Measurements from ENCODE around the gene CRMP1.

The CRMP1 gene

DNA sequence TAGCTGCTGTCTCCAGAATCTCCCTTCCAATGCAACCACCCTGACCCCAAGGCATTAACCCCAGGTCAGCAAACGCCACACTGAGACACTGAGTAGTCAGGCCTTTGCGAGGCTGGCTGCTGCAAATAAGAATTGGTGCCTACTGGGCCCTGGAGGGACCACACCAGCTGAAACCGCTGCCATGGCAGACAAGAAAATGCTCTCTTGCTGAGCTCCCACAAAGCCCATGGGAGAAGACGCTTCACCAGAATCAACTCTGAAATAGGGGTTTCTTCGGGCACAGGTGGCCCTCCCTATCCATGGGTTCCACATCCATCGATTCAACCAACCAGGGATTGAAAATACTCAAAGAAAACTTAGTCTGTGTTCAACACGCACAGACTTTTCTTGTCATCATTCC, 26.7 kb upstream of the CRMP1 start:
- no peak for DNase-seq (ENCODE audit: low spot score)

DNA sequence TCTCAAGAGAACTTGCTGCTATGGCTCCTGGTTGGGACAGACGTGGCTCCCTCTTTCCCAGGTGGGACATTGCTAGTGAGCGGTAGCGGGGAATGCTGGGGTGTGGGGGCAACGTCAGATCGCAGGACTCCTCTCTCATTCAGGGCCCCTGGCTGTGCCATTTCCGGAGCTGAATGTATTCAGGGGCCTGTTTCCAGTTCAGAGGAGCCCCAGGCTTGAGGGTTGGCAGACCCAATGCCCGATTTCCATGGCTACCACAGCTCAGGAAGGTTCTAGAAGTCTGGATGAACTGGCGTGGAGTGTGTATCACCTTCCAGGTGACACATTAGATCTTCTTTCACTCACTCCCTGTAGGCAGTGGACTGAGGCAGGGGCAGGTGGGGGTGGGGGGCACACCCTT, 26.2 kb upstream of the CRMP1 start:
- DNase-seq (ENCODE audit: low spot score) = no peak

DNA sequence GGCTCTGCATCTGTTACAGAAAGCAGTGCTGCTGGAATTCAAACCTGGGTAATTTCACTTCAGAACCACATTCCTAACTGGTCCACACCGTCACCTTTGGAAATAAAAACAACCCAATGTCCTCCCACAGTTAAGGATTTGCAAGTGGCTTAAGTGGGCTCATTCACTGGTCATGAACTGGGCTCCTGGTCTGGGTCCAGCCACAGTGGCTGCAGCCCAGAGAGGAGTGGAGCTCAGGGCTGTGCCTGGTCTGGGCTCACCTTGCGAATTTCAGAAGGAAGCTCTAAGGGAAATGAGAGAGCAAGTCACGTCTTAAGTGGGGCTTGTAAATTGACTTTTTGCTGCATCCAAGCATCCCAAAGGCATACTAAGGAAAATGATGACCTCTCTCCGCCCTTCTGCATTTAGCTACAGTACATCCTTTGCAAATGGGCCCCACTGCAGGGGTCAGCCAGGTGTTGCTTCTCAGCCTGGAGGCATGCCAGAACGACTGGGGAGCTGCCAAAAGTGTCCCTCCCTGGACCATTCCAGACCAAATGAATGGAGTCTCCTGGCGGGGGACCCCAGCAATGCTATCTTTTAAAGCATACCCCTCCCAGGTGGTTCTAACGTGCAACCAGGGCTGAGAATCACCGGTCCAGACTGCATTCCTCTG, 25.6 kb upstream of the CRMP1 start:
- no peak for DNase-seq (ENCODE audit: low spot score)

DNA sequence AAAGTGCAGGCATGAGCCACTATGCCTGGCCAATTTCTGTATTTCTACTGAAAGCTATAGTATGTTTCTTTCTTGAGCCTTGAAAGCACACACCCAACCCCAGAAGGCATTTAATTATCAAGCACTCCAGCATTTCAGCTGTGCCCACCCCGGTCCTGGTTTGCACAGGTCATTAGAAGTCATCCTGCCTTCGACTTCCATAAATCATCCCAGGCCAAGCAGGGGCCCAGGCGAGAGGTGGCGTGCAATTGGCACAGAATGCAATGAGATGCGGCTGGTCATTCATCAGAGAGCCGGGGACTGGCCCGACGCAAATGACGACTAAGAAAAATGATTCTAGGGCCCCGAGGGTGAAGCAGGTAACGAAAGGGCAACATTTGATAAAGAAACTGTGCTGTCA, 24.8 kb upstream of the CRMP1 start:
- no peak for DNase-seq (ENCODE audit: low spot score)

DNA sequence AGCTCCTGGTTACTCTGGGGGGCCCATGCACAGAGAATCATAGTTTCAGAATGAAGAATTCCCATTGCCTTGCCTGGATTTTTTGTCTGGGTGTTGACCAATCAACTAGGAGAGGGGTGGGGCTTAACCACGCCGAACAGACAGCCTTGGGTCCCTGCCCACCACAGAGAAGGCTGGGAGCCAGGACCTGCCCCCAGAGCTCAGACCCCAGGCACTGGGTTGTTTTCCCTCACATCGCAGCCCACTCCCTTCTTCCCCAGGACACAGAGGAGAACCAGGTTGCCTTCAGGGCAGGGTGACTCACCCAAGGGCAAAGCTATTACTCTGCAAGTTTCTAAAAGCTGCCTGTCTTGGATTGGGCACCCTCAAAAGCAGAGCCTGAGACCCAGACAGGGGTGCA, 23.3 kb upstream of the CRMP1 start:
- DNase-seq (ENCODE audit: low spot score) = no peak

DNA sequence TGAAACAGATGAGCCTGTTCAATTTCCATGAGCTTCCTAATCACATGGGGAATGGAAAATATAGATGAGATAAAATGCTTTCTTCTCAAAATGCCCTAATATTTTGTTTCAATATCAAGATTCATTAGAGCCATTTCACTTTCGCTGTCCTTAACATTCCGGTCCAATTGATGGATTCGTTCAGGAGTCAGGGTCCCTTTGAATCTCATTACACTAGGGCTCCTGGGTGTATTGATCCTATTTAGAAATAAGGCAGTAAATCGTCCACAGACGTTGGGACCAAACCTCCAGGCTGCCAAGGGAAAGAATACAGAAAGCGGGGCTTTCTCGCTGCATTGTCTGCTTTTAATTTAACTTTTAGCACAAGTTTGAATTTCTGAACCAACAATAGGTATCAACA, 20.6 kb upstream of the CRMP1 start:
- no peak for DNase-seq (ENCODE audit: low spot score)

DNA sequence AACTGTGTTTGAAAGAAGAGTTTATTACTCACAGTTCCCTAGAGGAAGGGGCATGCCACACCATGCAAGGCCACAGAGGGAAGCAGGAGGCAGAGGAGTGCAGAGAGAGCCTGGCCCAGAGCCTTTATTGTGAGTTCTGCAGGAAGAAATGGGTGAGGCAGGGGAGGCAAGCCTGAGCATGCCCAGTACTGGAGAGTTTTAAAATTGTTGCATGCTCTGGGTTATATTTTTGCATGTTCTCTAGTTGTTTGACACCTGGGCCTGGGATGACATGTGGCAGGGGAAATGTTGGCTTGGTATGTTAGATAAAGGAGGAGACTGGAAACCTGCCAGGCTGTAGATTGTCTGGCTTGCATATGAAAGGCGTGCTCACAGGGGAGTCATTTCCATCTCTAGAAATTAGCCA, 19.7 kb upstream of the CRMP1 start:
- no peak for DNase-seq (ENCODE audit: low spot score)

DNA sequence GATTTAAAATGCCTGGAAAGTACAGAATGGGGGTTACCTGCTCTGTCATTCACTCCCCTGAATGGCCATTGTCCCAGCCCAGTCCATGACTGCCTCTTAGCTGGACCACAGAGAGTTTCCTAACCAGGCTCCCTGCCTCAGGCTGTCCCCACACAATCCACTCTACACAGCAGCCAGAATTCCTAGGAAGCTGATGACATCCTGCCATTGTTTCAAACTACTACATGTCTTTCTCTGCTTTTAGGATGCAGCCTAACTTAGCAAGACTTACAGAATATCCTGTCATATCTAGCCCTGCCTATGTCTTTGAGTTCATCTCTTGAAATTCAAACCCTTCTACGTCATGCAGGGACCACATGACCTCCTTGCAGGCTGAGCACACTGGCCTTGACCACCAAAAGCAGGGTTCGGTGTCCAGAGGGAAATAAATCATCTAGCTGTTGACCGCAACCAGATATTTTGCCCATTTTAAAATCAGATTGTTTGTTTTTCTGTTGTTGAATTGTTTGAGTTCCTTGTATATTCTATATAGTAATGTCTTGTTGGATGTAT, 16.1 kb upstream of the CRMP1 start:
- DNase-seq (ENCODE audit: low spot score) = no peak

DNA sequence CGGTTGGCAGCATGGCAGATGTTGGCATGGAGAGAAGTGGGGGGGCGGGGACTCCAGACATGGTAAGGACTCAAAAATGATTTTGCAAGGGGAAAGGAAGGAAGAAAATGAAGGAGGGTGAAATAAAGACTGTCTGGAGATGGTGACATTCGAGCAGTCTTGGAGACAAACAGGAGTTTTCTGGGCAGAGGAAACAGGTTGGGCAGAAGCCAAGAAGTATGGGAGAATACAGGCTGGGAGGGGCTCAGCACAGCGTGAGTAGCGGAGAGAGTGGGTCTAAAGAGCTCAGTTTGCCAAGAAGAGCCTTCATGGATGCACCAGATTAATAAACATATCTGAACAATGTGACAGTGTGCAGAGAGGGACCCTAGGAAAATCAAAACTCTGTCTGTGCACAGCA, 13.3 kb upstream of the CRMP1 start:
- DNase-seq (ENCODE audit: low spot score) = no peak

DNA sequence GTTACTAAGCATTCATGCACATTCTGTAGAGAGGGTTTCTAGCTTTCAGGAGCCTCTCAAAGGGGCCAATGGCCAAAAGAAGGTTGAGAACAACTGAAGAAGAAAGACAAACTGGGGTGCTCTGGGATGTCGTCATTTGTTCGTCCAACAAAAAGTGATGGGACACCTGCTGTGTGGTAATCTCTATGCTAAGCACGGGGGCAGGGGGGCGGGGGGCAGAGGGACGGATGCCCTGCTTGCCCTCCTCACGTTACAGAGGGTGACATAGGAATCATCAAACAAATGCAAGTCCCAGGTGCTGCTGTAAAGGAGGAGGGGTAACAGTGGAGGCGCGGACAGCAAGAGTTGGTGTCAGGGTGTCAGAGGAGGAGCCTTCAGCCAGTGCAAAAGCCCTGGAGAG, 12.8 kb upstream of the CRMP1 start:
- no peak for DNase-seq (ENCODE audit: low spot score)

DNA sequence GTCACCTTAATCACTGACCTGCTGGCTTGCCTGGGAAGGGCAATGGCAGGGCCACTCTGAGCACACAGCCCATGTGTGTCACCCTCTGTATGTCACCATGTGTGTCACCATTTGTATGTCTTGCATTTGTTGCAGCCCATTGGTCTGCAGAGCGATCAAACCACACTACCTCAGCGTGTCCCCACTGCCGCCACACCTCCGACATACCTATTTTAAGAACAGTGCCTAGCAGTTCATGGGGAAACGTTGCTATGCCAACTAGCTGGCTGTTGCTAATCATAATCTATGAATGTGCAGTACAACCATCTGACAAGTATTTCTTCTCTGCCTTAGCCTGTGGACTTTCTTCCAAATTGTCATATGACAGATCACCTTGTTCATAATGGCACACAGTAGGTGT, 8.0 kb upstream of the CRMP1 start:
- no peak for DNase-seq (ENCODE audit: low spot score)

DNA sequence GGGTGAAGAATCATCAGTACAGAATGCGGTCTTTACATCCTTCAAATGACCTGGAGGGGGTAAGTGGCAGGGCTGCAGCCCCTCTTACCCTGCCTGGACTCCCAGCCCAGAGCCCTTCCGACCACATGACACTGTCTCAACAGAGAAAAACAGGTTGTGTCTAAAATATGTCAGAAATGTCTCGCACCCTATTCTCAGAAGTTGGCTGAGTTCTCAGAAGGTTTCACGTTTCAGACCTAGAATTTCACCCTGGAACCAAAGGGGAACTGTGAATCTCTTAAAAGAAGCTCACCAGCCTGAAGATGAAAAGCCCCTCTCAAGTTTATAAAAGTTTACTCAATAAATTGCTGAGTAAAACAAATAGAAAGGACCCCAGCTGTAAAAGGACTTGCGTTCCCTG, 7.0 kb upstream of the CRMP1 start:
- DNase-seq (ENCODE audit: low spot score) = no peak

DNA sequence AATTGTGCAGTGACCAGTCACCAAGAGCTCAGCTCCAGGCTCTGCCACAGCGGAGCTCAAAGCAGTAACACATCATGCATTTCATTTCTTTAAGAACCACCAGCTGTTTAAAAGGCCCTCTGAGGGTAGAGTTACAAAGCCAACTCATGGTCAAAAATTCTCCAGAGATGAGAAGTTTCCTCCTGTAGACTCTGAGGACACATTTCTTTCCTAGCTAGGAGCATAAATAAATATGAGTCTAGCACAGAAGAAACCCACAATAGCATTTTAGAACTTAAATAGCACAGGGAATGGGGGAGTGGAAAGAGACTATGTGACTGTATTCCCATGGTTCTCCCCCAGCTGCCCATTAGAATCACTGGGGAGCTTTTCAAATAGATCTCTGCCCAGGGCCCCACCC, 6.5 kb upstream of the CRMP1 start:
- DNase-seq (ENCODE audit: low spot score) = no peak

DNA sequence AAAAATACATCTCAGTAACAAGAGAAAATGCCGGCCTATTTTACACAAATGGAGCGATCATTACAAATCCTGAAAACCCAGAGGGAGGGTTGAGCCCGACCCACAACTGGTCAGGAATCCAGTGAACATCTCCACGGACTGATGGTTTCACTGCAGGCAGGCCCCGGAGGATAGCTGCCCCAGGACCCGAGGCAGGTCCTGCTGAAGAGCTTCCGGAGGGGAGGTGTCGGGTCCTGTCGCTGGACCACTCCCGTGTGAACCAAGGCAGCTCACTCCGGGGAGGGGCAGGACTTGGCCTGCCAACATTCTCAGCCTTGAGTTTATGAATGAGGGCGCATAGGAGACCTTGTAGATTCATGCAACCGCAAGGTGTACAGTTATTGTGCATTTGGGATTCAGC, 4.8 kb upstream of the CRMP1 start:
- no peak for DNase-seq (ENCODE audit: low spot score)

DNA sequence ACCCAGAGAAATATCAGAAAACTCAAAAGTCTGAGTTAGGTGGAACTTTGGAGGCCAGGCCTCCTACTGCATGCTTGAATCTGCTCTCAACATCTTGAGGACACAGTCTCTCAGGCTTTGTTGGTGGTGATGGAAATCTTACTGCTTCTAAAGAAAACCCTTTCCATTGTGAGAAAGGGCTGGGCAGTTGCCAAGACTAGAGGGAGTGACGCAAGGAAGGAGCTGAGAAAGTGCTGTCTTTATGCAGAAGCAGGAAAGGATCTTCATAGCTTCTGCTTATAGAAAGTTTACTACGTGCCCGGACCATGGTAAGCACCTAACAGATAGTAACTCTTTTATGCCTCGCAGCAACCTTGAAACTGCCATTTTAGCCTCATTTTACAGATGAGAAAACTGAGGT, 2.4 kb upstream of the CRMP1 start:
- no peak for DNase-seq (ENCODE audit: low spot score)

DNA sequence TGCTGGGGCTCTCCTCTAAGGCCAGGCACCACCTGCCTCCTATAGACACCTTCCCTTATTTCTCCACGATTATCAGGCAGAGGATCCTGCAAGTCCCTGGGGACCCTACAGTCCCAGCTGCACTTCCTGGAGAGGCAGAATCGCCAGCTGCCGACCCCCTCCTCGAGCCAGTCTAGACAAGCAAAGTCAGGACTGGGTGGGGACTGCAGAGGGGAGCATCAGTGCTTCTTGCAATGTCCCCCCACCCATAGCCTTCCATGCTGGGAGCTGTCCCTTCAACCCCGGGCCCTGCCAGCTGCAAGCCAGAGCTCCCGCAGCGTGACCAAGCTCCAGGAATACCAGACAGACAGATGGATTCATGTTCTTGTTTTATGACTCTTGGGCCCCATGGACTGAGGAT, 1.4 kb upstream of the CRMP1 start:
- no peak for DNase-seq (ENCODE audit: low spot score)

DNA sequence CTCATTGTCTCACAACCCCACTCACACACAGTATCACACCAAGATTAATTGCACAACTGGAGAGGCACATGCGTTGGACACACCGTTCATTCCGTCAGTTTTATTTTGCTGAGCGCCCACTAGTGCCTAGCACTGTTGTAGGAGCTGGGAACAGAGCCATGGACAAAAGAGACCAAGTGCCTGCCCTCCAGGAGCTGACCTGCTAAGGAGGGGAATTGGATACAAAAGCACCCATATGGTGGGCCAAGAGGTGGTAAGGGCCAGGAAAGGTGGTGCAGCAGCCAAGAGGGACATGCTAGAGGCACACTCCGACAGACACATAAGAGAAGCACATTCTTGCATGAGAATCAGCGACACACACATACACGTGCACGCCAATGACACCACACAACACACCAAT, 705 bp upstream of the CRMP1 start:
- no peak for DNase-seq (ENCODE audit: low spot score)

DNA sequence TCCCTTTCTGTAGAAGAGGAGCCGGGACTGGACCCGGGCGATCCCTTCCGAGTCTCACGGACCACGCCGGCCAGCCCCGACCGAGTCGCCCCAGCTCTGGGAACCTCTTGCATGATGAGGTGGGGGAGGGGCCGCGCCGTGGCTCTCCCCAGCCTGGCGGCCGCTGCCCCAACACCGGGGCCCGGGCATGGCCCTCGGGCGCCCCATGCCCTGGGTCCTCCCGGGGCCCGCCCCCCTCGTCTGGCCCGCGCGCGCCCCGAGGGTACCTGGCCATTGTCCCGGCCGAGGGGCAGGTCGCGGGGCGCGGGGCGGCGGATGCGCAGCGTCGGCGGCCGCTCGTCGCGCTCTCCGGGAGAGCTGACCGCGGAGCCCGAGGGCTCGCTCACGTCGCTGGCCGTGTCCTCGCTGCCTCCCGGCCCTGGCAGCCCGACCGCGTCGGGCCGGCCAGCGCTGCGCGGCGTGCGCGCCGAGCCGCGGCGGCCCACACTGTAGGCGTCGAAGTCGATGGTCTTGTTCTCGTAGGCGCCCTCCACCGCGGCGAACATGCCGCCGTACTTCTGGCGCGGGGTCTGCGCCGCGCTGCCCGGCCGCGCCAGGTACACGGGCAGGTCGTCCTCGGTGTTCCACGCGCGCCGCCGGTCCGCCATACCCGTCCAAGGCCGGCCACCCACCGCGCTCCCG, 423 bp downstream of the CRMP1 start:
- no peak for DNase-seq (ENCODE audit: low spot score)

DNA sequence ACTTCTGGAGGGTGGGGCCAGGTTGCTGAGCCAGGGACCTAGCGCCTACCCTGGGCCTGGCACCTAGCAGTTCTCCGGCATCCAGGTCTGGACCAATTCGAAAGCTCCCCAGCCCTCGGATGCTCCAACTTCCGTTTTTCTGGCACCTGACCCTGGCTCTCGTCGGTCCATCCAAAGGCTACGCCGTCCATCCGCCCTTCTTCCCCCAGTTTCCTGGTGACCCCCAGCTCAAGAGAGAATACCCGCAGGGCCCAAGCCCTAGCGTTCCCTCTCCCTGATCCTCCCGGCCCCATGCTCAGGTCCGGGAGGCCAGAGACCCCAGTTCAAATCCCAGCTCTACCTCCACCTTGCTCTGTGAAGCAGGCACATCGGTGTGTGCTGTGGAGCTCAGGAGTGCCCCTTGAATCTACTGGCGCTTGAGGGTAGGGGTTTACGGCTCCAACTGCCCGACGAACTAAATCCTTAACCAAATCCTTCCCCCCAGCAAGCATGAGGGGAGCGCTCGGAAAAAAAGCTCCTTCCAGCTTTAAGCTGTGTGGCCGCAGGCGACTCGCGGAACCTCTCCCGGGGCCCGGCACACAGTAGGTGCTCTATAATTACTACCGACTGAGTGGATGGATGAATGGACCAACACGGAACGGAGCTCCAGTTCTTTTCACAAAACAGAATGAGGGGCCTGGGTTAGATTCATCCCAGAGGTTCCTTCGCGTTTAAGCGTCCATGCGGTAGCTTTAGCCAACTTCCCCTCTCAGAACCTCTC, 1.1 kb downstream of the CRMP1 start:
- no peak for DNase-seq (ENCODE audit: low spot score)

DNA sequence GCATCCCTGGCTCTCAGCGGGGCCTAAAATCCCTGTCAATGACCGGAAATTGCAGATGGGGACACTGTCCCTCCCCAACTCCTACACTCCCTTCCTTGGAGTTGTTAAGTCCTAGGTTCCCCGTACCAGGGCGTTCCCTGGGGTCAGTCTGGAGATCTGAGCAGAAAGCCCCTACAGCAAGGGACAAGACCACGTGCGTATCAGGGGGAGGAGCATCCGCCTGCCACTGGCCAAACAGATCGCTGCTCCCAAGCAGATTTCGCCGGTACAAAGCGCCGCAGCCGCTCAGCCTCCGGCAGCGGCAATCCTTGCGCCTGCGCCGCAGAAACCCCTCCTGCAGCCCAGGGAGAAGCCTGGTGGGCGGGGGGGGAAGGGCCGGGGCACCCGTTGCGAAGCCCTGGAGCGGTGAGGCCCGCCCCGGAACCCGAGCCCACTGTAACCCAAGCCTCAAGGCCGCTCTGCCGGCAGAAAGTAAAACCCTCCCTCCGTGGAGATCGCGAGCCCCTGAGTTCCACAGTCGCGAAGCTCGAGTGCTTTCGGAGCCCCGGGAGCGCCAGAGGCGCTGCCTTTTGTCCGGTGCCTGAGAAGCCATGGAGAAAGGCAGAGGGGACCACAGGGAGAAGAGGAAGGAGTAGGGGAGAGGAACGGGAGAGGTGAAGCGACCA, 2.7 kb downstream of the CRMP1 start:
- DNase-seq (ENCODE audit: low spot score) = no peak

DNA sequence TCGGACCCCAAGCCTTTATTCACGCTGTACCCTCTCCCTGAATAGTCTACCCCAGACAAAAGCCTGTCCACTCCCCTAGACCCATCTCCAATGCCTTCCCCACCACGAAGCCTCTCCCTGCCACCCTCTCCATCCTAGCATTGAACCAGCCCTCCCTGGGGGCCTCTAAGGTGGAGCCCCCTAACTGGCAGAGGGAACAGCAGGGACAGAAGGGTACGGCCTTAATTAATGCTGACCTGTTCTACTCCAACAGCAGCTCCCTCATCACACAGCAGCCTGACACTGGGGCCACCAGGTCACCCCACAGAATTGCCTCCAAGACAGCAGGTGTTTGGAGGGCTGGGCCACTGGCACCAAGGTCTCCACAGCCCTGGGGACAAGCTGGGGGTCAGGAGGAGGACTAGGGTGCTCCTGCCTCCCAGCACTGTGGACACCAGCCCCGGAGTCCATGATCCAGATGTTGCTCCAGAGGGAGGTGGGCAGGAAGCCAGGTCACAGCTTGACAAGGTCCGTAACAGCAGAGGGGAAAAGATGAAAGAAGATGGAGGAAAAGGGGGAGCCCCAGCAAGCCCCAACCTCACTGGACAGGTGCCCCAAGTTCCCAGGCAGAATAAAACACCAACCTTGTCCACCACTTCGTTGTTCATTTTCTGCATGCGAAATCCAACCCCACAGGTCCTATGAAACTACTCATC, 3.7 kb downstream of the CRMP1 start:
- DNase-seq (ENCODE audit: low spot score) = no peak
